Measurements from ENCODE around the gene TIGD3.

TIGD3 gene, protein sequence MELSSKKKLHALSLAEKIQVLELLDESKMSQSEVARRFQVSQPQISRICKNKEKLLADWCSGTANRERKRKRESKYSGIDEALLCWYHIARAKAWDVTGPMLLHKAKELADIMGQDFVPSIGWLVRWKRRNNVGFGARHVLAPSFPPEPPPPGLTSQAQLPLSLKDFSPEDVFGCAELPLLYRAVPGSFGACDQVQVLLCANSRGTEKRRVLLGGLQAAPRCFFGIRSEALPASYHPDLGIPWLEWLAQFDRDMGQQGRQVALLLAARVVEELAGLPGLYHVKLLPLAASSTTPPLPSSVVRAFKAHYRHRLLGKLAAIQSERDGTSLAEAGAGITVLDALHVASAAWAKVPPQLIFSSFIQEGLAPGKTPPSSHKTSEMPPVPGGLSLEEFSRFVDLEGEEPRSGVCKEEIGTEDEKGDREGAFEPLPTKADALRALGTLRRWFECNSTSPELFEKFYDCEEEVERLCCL

DNA sequence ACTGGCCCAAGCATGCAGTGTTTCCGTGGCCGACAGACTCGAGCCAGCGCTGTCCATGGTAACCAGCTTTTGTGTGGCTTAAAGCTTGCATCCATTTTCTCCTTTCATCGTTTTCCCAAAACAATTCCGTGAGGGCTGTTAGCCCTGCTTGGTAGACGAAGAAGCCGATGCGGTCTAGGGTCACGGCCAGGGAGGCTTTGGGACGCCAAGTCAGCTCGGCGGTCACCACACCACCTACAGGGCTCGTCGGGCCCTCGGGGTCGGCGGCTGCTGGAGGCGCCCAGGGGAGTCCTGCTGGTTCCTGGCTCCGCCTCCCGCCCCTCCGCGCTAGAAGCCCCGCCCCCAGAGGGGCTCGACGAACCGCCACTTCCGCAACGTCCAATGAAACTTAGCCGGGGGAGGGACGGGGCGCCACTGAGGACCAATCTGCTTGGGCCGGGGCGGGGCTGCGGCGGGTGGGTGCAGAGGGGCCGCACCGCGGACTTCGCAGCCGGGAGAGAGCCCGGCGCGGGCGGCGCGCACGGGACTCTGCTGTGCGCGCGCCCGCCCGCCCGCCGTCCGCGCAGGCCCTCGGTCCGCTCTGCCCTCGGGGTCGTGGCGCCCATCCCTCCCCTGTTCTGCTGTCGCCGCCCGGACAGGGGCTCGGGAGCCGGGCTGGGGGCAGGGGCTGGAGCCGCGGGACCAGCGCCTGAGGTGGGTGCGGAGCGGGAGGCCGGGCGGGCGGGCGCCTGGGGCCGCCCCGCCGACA, at the start of gene TIGD3:
TSS of gene TIGD3 (plus strand) at position 487 of the 748 bp plus-strand sequence. CDS start 1,058 bp downstream, outside the sequence.
- in situ Hi-C loops (cut with HindIII; ENCODE audit: low sequenced_read_pairs), result loop anchor here (5.0 kb wide), 2 partner anchors 77 to 143 kb away; partner anchors contain the start of gene MALAT1

- in situ Hi-C loops (cut with HindIII; ENCODE audit: low sequenced_read_pairs), result no loop called here
Observed at GRCh38 chr11:65305501-65306268, 48.9 kb upstream of the TIGD3 start.

DNA sequence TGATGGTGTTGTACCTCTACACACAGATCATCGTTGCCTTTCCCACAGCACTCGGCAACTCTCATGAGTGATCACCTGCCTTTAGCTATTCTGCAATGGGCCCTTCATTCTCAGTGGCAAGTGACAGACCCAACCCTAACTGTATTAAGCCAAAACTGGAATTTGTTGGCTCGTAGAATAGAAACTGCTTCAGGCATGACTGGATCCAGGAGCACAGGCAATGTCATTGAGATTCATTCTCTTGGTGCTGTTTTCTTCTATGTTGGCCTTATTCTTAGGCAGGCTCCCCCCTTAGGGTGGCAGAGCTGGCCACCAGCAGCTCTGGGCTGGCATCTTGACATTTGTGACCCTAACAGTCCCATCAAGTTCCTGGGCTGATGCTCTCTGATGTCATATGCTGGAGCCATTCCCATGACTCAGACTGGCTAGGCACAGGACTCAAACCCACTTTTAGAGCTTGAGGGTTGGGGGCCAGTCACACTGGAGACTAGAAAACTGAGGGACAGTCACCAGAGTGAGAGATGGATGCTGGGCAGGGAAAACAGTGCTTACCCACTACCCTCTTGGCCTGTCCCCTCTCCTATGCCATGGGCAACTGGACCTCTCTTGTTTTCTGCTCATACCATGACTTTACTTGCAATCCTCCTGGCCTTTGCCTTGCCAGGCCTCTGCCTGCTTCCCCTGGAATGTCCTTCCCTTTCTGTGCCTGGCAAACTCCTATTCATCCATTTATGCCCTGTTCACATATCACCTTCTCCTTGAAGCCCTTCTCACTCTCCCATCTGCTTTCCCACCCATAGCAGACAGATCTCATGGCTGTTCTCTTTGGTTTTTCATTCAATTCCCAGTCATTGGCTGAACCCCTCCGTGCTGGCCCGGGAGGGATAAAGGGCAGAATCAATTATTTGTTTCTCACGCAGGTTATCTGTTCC, 47.0 kb upstream of the TIGD3 start:
- in situ Hi-C loops (cut with HindIII; ENCODE audit: low sequenced_read_pairs), result no loop called here

- in situ Hi-C loops (cut with HindIII; ENCODE audit: low sequenced_read_pairs), result no loop called here
Observed at GRCh38 chr11:65308281-65308891, 46.2 kb upstream of the TIGD3 start.

- in situ Hi-C loops (cut with HindIII; ENCODE audit: low sequenced_read_pairs), result no loop called here
Observed at GRCh38 chr11:65309006-65309405, 45.5 kb upstream of the TIGD3 start.

- in situ Hi-C loops (cut with HindIII; ENCODE audit: low sequenced_read_pairs), result no loop called here
Observed at GRCh38 chr11:65310215-65310614, 44.3 kb upstream of the TIGD3 start.

GRCh38 chr11:65310736-65311135, 43.8 kb upstream of the TIGD3 start:
- in situ Hi-C loops (cut with HindIII; ENCODE audit: low sequenced_read_pairs), result no loop called here

- in situ Hi-C loops (cut with HindIII; ENCODE audit: low sequenced_read_pairs), result no loop called here
Observed at GRCh38 chr11:65311170-65311678, 43.3 kb upstream of the TIGD3 start.

- in situ Hi-C loops (cut with HindIII; ENCODE audit: low sequenced_read_pairs), result no loop called here
Observed at GRCh38 chr11:65314501-65315203, 39.9 kb upstream of the TIGD3 start, which contains the start of gene CDC42EP2. Gene CDC42EP2 (plus strand): TSS chr11:65314866. CDS start chr11:65320899, 6,033 bp downstream.

GRCh38 chr11:65315204-65315865, 39.2 kb upstream of the TIGD3 start:
- in situ Hi-C loops (cut with HindIII; ENCODE audit: low sequenced_read_pairs), result no loop called here

DNA sequence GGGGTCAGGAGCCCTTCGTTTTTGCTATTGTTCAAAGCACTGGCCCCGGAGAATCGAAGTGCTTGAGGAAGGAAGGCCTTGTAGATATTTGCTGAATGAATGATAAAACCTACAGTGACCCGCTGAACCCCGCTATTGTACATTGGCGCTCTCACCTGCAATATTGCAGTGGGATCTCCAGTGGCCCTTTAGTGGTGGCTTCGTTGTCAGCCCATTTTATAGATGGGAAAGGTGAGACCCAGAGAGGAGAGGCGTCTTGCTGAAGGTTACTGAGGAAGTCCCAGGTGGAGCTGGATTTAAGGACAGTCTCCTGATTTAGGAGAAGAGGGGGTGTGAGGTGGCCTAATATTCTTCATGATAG, 38.7 kb upstream of the TIGD3 start:
- in situ Hi-C loops (cut with HindIII; ENCODE audit: low sequenced_read_pairs), result no loop called here

- in situ Hi-C loops (cut with HindIII; ENCODE audit: low sequenced_read_pairs), result no loop called here
Observed at GRCh38 chr11:65316227-65317024, 38.1 kb upstream of the TIGD3 start.

- in situ Hi-C loops (cut with HindIII; ENCODE audit: low sequenced_read_pairs), result no loop called here
Observed at GRCh38 chr11:65317025-65317786, 37.3 kb upstream of the TIGD3 start.

DNA sequence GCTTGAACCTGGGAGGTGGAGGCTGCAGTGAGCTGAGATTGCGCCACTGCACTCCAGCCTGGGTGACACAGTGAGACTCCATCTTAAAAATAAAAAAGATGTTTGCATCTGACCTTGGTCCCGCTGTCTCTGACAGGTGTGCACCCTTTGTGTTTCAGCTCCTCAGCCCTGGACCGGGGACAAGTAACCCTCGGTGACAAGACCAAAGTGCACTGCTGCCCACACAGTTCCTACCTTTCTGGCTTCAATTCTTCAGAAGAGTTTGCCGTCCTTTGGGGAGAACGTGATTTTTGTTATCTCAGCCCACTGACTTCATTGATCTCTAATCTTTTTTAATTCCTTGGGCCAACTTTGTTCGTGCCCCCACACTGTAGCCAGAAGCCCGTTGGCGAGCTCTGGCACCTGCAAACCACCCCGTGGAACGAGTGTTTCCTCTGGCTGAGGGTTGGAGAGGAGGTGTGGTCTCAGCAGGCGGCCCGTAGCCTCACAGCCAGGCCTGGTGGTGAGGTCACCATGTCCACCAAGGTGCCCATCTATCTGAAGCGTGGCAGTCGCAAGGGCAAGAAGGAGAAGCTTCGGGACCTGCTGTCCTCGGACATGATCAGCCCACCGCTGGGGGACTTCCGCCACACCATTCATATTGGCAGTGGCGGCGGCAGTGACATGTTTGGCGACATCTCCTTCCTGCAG, 34.0 kb upstream of the TIGD3 start:
- in situ Hi-C loops (cut with HindIII; ENCODE audit: low sequenced_read_pairs), result loop anchor here (5.0 kb wide), 1 partner anchor 43 kb away; no protein-coding TSS in a partner anchor

DNA sequence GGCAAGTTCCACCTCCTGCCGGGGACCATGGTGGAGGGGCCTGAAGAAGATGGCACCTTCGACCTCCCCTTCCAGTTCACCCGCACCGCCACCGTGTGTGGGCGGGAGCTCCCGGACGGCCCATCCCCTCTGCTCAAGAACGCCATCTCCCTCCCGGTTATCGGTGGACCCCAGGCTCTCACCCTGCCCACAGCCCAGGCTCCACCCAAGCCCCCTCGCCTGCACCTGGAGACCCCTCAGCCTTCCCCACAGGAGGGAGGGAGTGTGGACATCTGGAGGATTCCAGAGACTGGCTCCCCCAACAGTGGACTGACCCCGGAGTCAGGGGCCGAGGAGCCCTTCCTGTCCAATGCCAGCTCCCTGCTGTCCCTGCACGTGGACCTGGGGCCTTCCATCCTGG, 33.5 kb upstream of the TIGD3 start:
- in situ Hi-C loops (cut with HindIII; ENCODE audit: low sequenced_read_pairs), result loop anchor here (5.0 kb wide), 1 partner anchor 44 kb away; no protein-coding TSS in a partner anchor
